ENCODE results near the gene MCF2L. TPM values are rescaled to one million over a fixed set of nuclear protein-coding genes. Genes with fewer than 3 reads are reported as not detected.

The MCF2L gene
- total and polyA plus RNA-seq, 7 donors, result 9.1 to 40.5 (median 20.3) TPM

DNA sequence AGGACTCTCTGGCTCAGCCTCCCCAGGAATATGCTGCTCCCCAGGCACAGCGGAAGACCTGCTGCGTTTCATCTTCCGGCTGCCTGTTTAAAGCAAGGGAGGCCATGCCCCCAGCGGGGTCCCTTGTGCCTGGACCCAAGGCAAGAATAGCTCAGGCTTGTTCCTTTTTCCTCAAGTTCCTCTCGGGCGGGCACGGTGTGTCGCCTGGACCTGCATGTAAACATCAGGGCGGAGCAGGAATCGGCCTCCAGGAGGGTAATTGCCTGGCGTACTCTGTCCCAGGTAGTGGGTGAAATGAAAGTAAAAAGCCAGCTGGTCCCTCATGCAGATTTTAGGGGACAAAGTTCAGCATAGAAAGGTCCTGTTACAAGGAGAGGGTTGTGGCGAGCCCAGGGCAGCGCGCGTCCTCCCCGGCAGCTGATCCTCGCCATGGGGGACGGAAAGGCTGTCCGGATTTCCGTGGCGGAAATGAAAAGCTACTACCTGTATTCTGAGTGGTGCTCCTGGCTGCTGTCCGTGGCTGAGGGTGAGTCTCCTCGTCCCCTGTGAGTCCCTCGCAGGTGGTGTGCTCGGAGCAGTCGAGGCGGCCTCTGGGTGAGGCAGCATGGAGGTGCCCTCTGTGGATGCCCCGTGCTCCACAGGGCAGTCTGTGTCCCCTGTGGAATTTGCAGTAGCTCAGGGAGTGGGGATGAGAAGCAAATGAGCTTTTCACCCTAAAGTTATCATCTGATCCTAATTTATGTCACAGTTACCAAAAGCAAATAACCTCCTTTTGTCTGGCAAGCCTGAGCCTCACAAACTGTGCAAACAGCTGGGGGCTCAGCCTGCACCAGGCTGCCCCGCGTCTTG lies 16.2 kb downstream of the MCF2L start:
- Histone ChIP-seq H3K4me1 (no peaks in the 10 kb centered on the region), H3K27me3 (ENCODE audit: insufficient read depth in 3 of 3, low read length in 2 of 3) (peaks cover 0 to 33% (median 18%) of the 10 kb centered on the region in 3 donors), H3K4me3 (peak overlapping the region; percentile 11), H3K27ac (no peak overlapping the region), H3K36me3 (ENCODE audit: insufficient read depth in 1 of 2, low read depth in 1 of 2) (no peaks in the 10 kb centered on the region), H3K9me3 (no peaks in the 10 kb centered on the region)
- DNase-seq (no peak), ATAC-seq (no peak)
- TF ChIP-seq, protein P1, sequence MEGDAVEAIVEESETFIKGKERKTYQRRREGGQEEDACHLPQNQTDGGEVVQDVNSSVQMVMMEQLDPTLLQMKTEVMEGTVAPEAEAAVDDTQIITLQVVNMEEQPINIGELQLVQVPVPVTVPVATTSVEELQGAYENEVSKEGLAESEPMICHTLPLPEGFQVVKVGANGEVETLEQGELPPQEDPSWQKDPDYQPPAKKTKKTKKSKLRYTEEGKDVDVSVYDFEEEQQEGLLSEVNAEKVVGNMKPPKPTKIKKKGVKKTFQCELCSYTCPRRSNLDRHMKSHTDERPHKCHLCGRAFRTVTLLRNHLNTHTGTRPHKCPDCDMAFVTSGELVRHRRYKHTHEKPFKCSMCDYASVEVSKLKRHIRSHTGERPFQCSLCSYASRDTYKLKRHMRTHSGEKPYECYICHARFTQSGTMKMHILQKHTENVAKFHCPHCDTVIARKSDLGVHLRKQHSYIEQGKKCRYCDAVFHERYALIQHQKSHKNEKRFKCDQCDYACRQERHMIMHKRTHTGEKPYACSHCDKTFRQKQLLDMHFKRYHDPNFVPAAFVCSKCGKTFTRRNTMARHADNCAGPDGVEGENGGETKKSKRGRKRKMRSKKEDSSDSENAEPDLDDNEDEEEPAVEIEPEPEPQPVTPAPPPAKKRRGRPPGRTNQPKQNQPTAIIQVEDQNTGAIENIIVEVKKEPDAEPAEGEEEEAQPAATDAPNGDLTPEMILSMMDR (IDR thresholded peaks at IDR 0.05), result no peak
- WGBS, 3 donors, result 69 to 73% (median 72%) methylated on average over 30 of the region's 30 CpGs
- intact Hi-C loops (cut with DNase I), result no loop called here

- TF ChIP-seq, protein P1 (IDR thresholded peaks at IDR 0.05), result no peak
- H3K27me3 ChIP-seq (ENCODE audit: insufficient read depth in 3 of 3, low read length in 2 of 3), result peaks cover 0 to 26% (median 17%) of the 10 kb centered on the region in 3 donors
- H3K36me3 ChIP-seq (ENCODE audit: insufficient read depth in 1 of 2, low read depth in 1 of 2), result no peaks in the 10 kb centered on the region
- 47 to 60% (median 48%) methylated on average over 29 to 30 of the region's 30 CpGs for WGBS, 3 donors
- H3K4me3 ChIP-seq, result no peak overlapping the region
- intact Hi-C loops (cut with DNase I), result no loop called here
- no peak overlapping the region for H3K27ac ChIP-seq
- DNase-seq (no peak), ATAC-seq (no peak)
- no peaks in the 10 kb centered on the region for H3K4me1 ChIP-seq
- no peaks in the 10 kb centered on the region for H3K9me3 ChIP-seq
Observed at GRCh38 chr13:112985803-112986408, 16.9 kb downstream of the MCF2L start.

DNA sequence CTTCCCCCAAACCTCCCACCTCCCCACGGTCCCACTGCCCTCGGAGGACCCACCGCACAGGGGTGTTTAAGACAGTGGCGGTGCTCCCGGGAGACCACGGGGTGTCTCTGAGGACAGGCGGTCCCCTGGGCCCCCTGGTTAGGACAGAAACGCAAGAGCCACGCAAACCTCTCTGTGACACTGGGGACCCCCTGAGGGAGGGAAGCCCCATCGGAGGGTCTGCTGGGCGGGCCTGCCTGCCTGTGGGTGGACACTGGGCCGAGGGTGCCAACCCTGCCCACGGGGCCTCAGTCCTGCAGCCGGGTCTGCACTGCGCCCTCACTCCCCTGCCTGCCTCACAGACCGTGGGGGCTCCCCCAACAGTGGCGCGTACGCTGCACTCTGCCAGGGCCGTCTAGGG lies 17.5 kb downstream of the MCF2L start:
- no peak for ATAC-seq
- Histone ChIP-seq H3K4me3 (no peak overlapping the region), H3K27ac (no peak overlapping the region), H3K27me3 (ENCODE audit: insufficient read depth in 3 of 3, low read length in 2 of 3) (peaks cover 0 to 26% (median 17%) of the 10 kb centered on the region in 3 donors), H3K36me3 (ENCODE audit: insufficient read depth in 1 of 2, low read depth in 1 of 2) (no peaks in the 10 kb centered on the region), H3K9me3 (no peaks in the 10 kb centered on the region), H3K4me1 (no peaks in the 10 kb centered on the region)
- WGBS, 3 donors, result 79 to 87% (median 82%) methylated on average over 20 of the region's 20 CpGs
- intact Hi-C loops (cut with DNase I), result no loop called here
- TF ChIP-seq, protein P1 (IDR thresholded peaks at IDR 0.05), result no peak
- DNase-seq, result no peak

- no peak for DNase-seq
- Histone ChIP-seq H3K4me3 (no peak overlapping the region), H3K4me1 (no peaks in the 10 kb centered on the region), H3K27me3 (ENCODE audit: insufficient read depth in 3 of 3, low read length in 2 of 3) (peaks cover 0 to 24% (median 17%) of the 10 kb centered on the region in 3 donors), H3K27ac (no peak overlapping the region), H3K9me3 (no peaks in the 10 kb centered on the region), H3K36me3 (ENCODE audit: insufficient read depth in 1 of 2, low read depth in 1 of 2) (no peaks in the 10 kb centered on the region)
- intact Hi-C loops (cut with DNase I), result no loop called here
- no peak for ATAC-seq
- TF ChIP-seq, protein P1 (IDR thresholded peaks at IDR 0.05), result no peak
- WGBS, 3 donors, result 69 to 78% (median 78%) methylated on average over 28 to 29 of the region's 29 CpGs
Observed at GRCh38 chr13:112986946-112987681, 18.1 kb downstream of the MCF2L start.

All from psoas muscle (tissue), 8 donors.